ENCODE measurements around the gene CXorf66.

Gene CXorf66

GRCh38 chrX:139945075-139945474, 20.2 kb downstream of the CXorf66 start:
- no peak overlapping the region for H4K91ac ChIP-seq (ENCODE audit: low read depth, low read length)
- H3K4me2 ChIP-seq (ENCODE audit: low read length), result no peak overlapping the region
- no peaks in the 10 kb centered on the region for H3K27me3 ChIP-seq (ENCODE audit: insufficient read depth, low read length)
- no peak overlapping the region for H4K12ac ChIP-seq (ENCODE audit: low read depth, low read length)
- no peak overlapping the region for H2BK12ac ChIP-seq (ENCODE audit: low read length)
- no peak for DNase-seq
- no peaks in the 10 kb centered on the region for H3K36me3 ChIP-seq (ENCODE audit: control insufficient read depth in 1 of 2, insufficient read depth in 2 of 2, low read length in 2 of 2)
- no peak overlapping the region for H3K9ac ChIP-seq (ENCODE audit: low read length)
- no peak overlapping the region for H3K18ac ChIP-seq (ENCODE audit: low read length)
- no peak overlapping the region for H3K27ac ChIP-seq (ENCODE audit: low read depth, low read length)
- no peak overlapping the region for H2AFZ ChIP-seq (ENCODE audit: insufficient read depth, low read length, poor library complexity)
- WGBS (ENCODE audit: extremely low coverage, insufficient coverage, insufficient read length), result no CpG with 5 or more reads among the region's 3 CpGs
- no peaks in the 10 kb centered on the region for H3K79me2 ChIP-seq (ENCODE audit: control insufficient read depth, insufficient read depth, low read length, poor library complexity)
- H3K4me3 ChIP-seq (ENCODE audit: low read depth, low read length), result no peak overlapping the region
- no peak overlapping the region for H2BK120ac ChIP-seq (ENCODE audit: insufficient read depth, low read length, poor library complexity)
- H2AK5ac ChIP-seq (ENCODE audit: low read length), result no peak overlapping the region
- no peaks in the 10 kb centered on the region for H3K9me3 ChIP-seq (ENCODE audit: insufficient read depth, low read depth, low read length)
- no peak overlapping the region for H4K8ac ChIP-seq (ENCODE audit: low read depth, low read length)
- H3K4me1 ChIP-seq (ENCODE audit: control insufficient read depth in 1 of 2, insufficient read depth in 2 of 2, low read length in 2 of 2), result no peaks in the 10 kb centered on the region
- H2BK5ac ChIP-seq (ENCODE audit: low read depth, low read length, poor library complexity), result no peak overlapping the region
- no peak overlapping the region for H3K14ac ChIP-seq (ENCODE audit: low read length)
- no peaks in the 10 kb centered on the region for H3K79me1 ChIP-seq (ENCODE audit: low read length)
- H3K4ac ChIP-seq (ENCODE audit: low read depth, low read length), result no peak overlapping the region
- H3K23ac ChIP-seq (ENCODE audit: low read length), result no peak overlapping the region

GRCh38 chrX:139936259-139936658, 29.1 kb downstream of the CXorf66 start:
- Histone ChIP-seq H3K4me3 (ENCODE audit: low read depth, low read length) (no peak overlapping the region), H4K12ac (ENCODE audit: low read depth, low read length) (no peak overlapping the region), H4K91ac (ENCODE audit: low read depth, low read length) (no peak overlapping the region), H2AK5ac (ENCODE audit: low read length) (no peak overlapping the region), H2AFZ (ENCODE audit: insufficient read depth, low read length, poor library complexity) (no peak overlapping the region), H3K14ac (ENCODE audit: low read length) (no peak overlapping the region), H2BK120ac (ENCODE audit: insufficient read depth, low read length, poor library complexity) (no peak overlapping the region), H3K9ac (ENCODE audit: low read length) (no peak overlapping the region), H3K9me3 (ENCODE audit: insufficient read depth, low read depth, low read length) (no peaks in the 10 kb centered on the region), H2BK5ac (ENCODE audit: low read depth, low read length, poor library complexity) (no peak overlapping the region), H3K18ac (ENCODE audit: low read length) (no peak overlapping the region), H3K36me3 (ENCODE audit: control insufficient read depth in 1 of 2, insufficient read depth in 2 of 2, low read length in 2 of 2) (no peaks in the 10 kb centered on the region), H2BK12ac (ENCODE audit: low read length) (no peak overlapping the region), H3K27ac (ENCODE audit: low read depth, low read length) (no peak overlapping the region), H3K4me2 (ENCODE audit: low read length) (no peak overlapping the region), H3K79me2 (ENCODE audit: control insufficient read depth, insufficient read depth, low read length, poor library complexity) (peaks cover 6% of the 10 kb centered on the region), H4K8ac (ENCODE audit: low read depth, low read length) (no peak overlapping the region), H3K4ac (ENCODE audit: low read depth, low read length) (no peak overlapping the region), H3K79me1 (ENCODE audit: low read length) (peaks cover 12% of the 10 kb centered on the region), H3K4me1 (ENCODE audit: control insufficient read depth in 1 of 2, insufficient read depth in 2 of 2, low read length in 2 of 2) (no peaks in the 10 kb centered on the region), H3K23ac (ENCODE audit: low read length) (no peak overlapping the region), H3K27me3 (ENCODE audit: insufficient read depth, low read length) (no peaks in the 10 kb centered on the region)
- DNase-seq, result no peak

- Histone ChIP-seq H4K12ac (ENCODE audit: low read depth, low read length) (no peak overlapping the region), H3K79me2 (ENCODE audit: control insufficient read depth, insufficient read depth, low read length, poor library complexity) (peaks cover 6% of the 10 kb centered on the region), H3K4me2 (ENCODE audit: low read length) (peak overlapping the region; percentile 78), H4K8ac (ENCODE audit: low read depth, low read length) (no peak overlapping the region), H2BK12ac (ENCODE audit: low read length) (no peak overlapping the region), H3K23ac (ENCODE audit: low read length) (no peak overlapping the region), H2BK5ac (ENCODE audit: low read depth, low read length, poor library complexity) (no peak overlapping the region), H4K91ac (ENCODE audit: low read depth, low read length) (peak overlapping the region; percentile 6), H3K4me1 (ENCODE audit: control insufficient read depth in 1 of 2, insufficient read depth in 2 of 2, low read length in 2 of 2) (no peaks in the 10 kb centered on the region), H3K27ac (ENCODE audit: low read depth, low read length) (no peak overlapping the region), H3K9me3 (ENCODE audit: insufficient read depth, low read depth, low read length) (no peaks in the 10 kb centered on the region), H3K79me1 (ENCODE audit: low read length) (peaks cover 12% of the 10 kb centered on the region), H3K4me3 (ENCODE audit: low read depth, low read length) (no peak overlapping the region), H2BK120ac (ENCODE audit: insufficient read depth, low read length, poor library complexity) (no peak overlapping the region), H3K4ac (ENCODE audit: low read depth, low read length) (no peak overlapping the region), H3K9ac (ENCODE audit: low read length) (no peak overlapping the region), H3K27me3 (ENCODE audit: insufficient read depth, low read length) (no peaks in the 10 kb centered on the region), H3K36me3 (ENCODE audit: control insufficient read depth in 1 of 2, insufficient read depth in 2 of 2, low read length in 2 of 2) (no peaks in the 10 kb centered on the region), H2AFZ (ENCODE audit: insufficient read depth, low read length, poor library complexity) (peak overlapping the region; percentile 17), H3K14ac (ENCODE audit: low read length) (no peak overlapping the region), H2AK5ac (ENCODE audit: low read length) (no peak overlapping the region), H3K18ac (ENCODE audit: low read length) (no peak overlapping the region)
- DNase-seq, result no peak
- WGBS (ENCODE audit: extremely low coverage, insufficient coverage, insufficient read length), result no CpG with 5 or more reads among the region's 15 CpGs
Measured at GRCh38 chrX:139933904-139934303, 31.4 kb downstream of the CXorf66 start.

- Histone ChIP-seq H3K23ac (ENCODE audit: low read length) (no peak within 1 kb of the TSS), H3K79me2 (ENCODE audit: control insufficient read depth, insufficient read depth, low read length, poor library complexity) (peaks cover 6% of the 10 kb centered on the region), H2AK5ac (ENCODE audit: low read length) (peak within 1 kb of the TSS; percentile 62), H3K4me1 (ENCODE audit: control insufficient read depth in 1 of 2, insufficient read depth in 2 of 2, low read length in 2 of 2) (no peaks in the 10 kb centered on the region), H3K27ac (ENCODE audit: low read depth, low read length) (peak within 1 kb of the TSS; percentile 88), H2BK120ac (ENCODE audit: insufficient read depth, low read length, poor library complexity) (peak within 1 kb of the TSS; percentile 83), H3K4me3 (ENCODE audit: low read depth, low read length) (peak within 1 kb of the TSS; percentile 94), H3K9me3 (ENCODE audit: insufficient read depth, low read depth, low read length) (no peaks in the 10 kb centered on the region), H3K14ac (ENCODE audit: low read length) (peak within 1 kb of the TSS; percentile 98), H3K27me3 (ENCODE audit: insufficient read depth, low read length) (no peaks in the 10 kb centered on the region), H3K4ac (ENCODE audit: low read depth, low read length) (peak within 1 kb of the TSS; percentile 97), H3K9ac (ENCODE audit: low read length) (peak within 1 kb of the TSS; percentile 84), H3K36me3 (ENCODE audit: control insufficient read depth in 1 of 2, insufficient read depth in 2 of 2, low read length in 2 of 2) (no peaks in the 10 kb centered on the region), H4K12ac (ENCODE audit: low read depth, low read length) (peak within 1 kb of the TSS; percentile 97), H2BK5ac (ENCODE audit: low read depth, low read length, poor library complexity) (peak within 1 kb of the TSS; percentile 89), H4K8ac (ENCODE audit: low read depth, low read length) (peak within 1 kb of the TSS; percentile 85), H4K91ac (ENCODE audit: low read depth, low read length) (peak within 1 kb of the TSS; percentile 92), H2AFZ (ENCODE audit: insufficient read depth, low read length, poor library complexity) (peak within 1 kb of the TSS; percentile 97), H3K18ac (ENCODE audit: low read length) (peak within 1 kb of the TSS; percentile 99), H3K79me1 (ENCODE audit: low read length) (peaks cover 12% of the 10 kb centered on the region), H3K4me2 (ENCODE audit: low read length) (peak within 1 kb of the TSS; percentile 90), H2BK12ac (ENCODE audit: low read length) (peak within 1 kb of the TSS; percentile 64)
- DNase-seq, result peak; percentile 51 to 78
- no CpG with 5 or more reads among the region's 52 CpGs for WGBS (ENCODE audit: extremely low coverage, insufficient coverage, insufficient read length)
Measured at GRCh38 chrX:139932901-139933796, 32.2 kb downstream of the CXorf66 start, which contains the start of gene ATP11C. Gene ATP11C, minus strand, starts transcription at chrX:139933053. Its CDS starts 1,011 bp downstream, at chrX:139932042.
